K562 (cell line): ENCODE results near the gene FRAT1. TPM values are rescaled to one million over a fixed set of nuclear protein-coding genes. Genes with fewer than 3 reads are reported as not detected.

Source experiments
- ATAC-seq: fragments of 200-7000 bp; cut with Tn5 transposase; 3 replicates; pipeline ENCODE4 v1.9.1; 2020; ENCODE audit warnings: moderate library complexity
- BruUV-seq: library from RNA; stranded (reverse); fragments of 400-500 nt; replicated peaks from 2 replicates; lab custom pipeline; 2021; lab: Mats Ljungman, UMichigan
- CTCF ChIA-PET: fragments of 300-600 bp; formaldehyde crosslinking; extraction: SDS; loops from one replicate; lab custom pipeline; 2021; ENCODE audit warnings: low intra/inter-chr PET ratio; lab: Yijun Ruan, JAX
- POLR2A ChIA-PET: fragments of 300-600, 350-650 bp; sonication (Branson Sonifier 250); formaldehyde crosslinking; extraction: SDS; loops from one replicate; lab custom pipeline; 2021; ENCODE audit warnings: antibody characterized with exemption, inconsistent platforms; lab: Yijun Ruan, JAX
- DNase-seq, 4 experiments: peaks; one replicate each; pipeline versions ENCODE4 v3.0.0 to v3.0.0-alpha.2; 2011 to 2018; ENCODE audit warnings: low spot score in 3 of 4, mixed read lengths in 3 of 4; ENCODE audit errors: extremely low read depth in 1 of 4
- FAIRE-seq: peaks from 2 replicates; lab custom pipeline; 2011; peaks lifted over from hg19 to GRCh38; lab: Jason Lieb, UNC
- H2AFZ ChIP-seq: 2 replicates; pipeline ENCODE4 v1.6.0; 2011; ENCODE audit warnings: low read depth, low read length, control low read depth, inconsistent platforms
- H3K27ac ChIP-seq: fragments of 200-600 bp; 3 replicates; pipeline ENCODE4 v1.8.0; 2011; ENCODE audit warnings: low read depth, mild to moderate bottlenecking, control low read depth, inconsistent platforms, low read length, moderate library complexity, mixed read lengths; ENCODE audit errors: extremely low read depth
- H3K27me3 ChIP-seq, 2 experiments: fragments of 300-600 bp in 1 of 2; 2 replicates in 1 of 2; 3 replicates in 1 of 2; pipeline versions ENCODE4 v1.6.0 to v1.8.0; 2011; ENCODE audit warnings: inconsistent platforms in 2 of 2, low read length in 2 of 2, mild to moderate bottlenecking in 1 of 2, mixed read lengths in 1 of 2, moderate library complexity in 1 of 2; ENCODE audit not compliant: control insufficient read depth in 2 of 2, insufficient read depth in 2 of 2
- H3K36me3 ChIP-seq: fragments of 300-600 bp; 3 replicates; pipeline ENCODE4 v1.8.0; 2011; ENCODE audit warnings: mild to moderate bottlenecking, low read length, inconsistent platforms; ENCODE audit not compliant: control insufficient read depth, insufficient read depth
- H3K4me1 ChIP-seq, 2 experiments: fragments of 200-600 bp in 1 of 2; replicated peaks in 1 of 2; 2 replicates in 1 of 2; 3 replicates in 1 of 2; pipeline versions ENCODE4 v1.5.1 to v1.8.0; 2011; ENCODE audit warnings: inconsistent platforms in 2 of 2, low read length in 2 of 2, mild to moderate bottlenecking in 1 of 2, mixed read lengths in 1 of 2, moderate library complexity in 1 of 2; ENCODE audit not compliant: control insufficient read depth in 2 of 2, insufficient read depth in 2 of 2
- H3K4me2 ChIP-seq: 2 replicates; pipeline ENCODE4 v1.6.1; 2011; ENCODE audit warnings: low read length, control low read depth, inconsistent platforms, mixed read lengths; ENCODE audit not compliant: insufficient read depth
- H3K4me3 ChIP-seq: fragments of 200-600 bp; sonication (generic), shearing (Covaris generic); 2 replicates; pipeline ENCODE4 v1.5.1; 2016; ENCODE audit warnings: control low read depth, inconsistent platforms
- H3K79me2 ChIP-seq: fragments of 200-600 bp; 3 replicates; pipeline ENCODE4 v1.8.0; 2011; ENCODE audit warnings: low read length, inconsistent platforms; ENCODE audit not compliant: control insufficient read depth, insufficient read depth
- H3K9ac ChIP-seq, 2 experiments: 2 replicates each; pipeline versions ENCODE4 v1.6.0 to v1.6.1; 2011; ENCODE audit warnings: low read depth in 2 of 2, low read length in 2 of 2, control low read depth in 1 of 2, inconsistent platforms in 1 of 2, mild to moderate bottlenecking in 1 of 2, mixed read lengths in 1 of 2; ENCODE audit not compliant: insufficient read depth in 1 of 2
- H3K9me1 ChIP-seq: one replicate; pipeline ENCODE4 v1.6.0; 2011; ENCODE audit warnings: inconsistent platforms, mild to moderate bottlenecking, low read length, moderate library complexity; ENCODE audit not compliant: control insufficient read depth, insufficient read depth
- H3K9me3 ChIP-seq: replicated peaks from 2 replicates; pipeline ENCODE4 v1.5.1; 2011; ENCODE audit warnings: low read depth, low read length, inconsistent platforms; ENCODE audit not compliant: control insufficient read depth, insufficient read depth
- H4K20me1 ChIP-seq: replicated peaks from 2 replicates; pipeline ENCODE4 v1.6.1; 2011; ENCODE audit warnings: low read length, inconsistent platforms, mixed read lengths; ENCODE audit not compliant: control insufficient read depth, insufficient read depth
- EP300 ChIP-seq: IDR thresholded peaks from 2 replicates; pipeline ENCODE4 v1.6.1; 2012; ENCODE audit warnings: low read length, improper control_type of control experiment
- FOXA1 ChIP-seq: fragments of 450-650 bp; IDR thresholded peaks from 2 replicates; pipeline ENCODE4 v1.6.1; 2016; ENCODE audit warnings: mild to moderate bottlenecking, borderline replicate concordance
- PATZ1 ChIP-seq: fragments of 250-450 bp; sonication (Bioruptor Pico); IDR thresholded peaks from 2 replicates; pipeline ENCODE4 v1.5.0; 2020; ENCODE audit warnings: mild to moderate bottlenecking, borderline replicate concordance
- PCBP2 ChIP-seq: fragments of 200-400 bp; formaldehyde crosslinking; IDR thresholded peaks from 2 replicates; pipeline ENCODE4 v1.6.1; 2018; ENCODE audit warnings: low read length, low read depth, mild to moderate bottlenecking, moderate library complexity; ENCODE audit not compliant: poor library complexity, severe bottlenecking
- SMAD2 ChIP-seq: fragments of 150-350 bp; IDR thresholded peaks from 2 replicates; pipeline ENCODE4 v1.6.1; 2014; ENCODE audit warnings: low read depth, mild to moderate bottlenecking, low read length
- SMARCC2 ChIP-seq: fragments of 450-650 bp; IDR thresholded peaks from 2 replicates; pipeline ENCODE4 v1.6.1; 2017; ENCODE audit warnings: antibody characterized with exemption, moderate library complexity, mild to moderate bottlenecking, low read depth
- ZBTB12 ChIP-seq: fragments of 250-450 bp; sonication (Bioruptor Pico); IDR thresholded peaks from 2 replicates; pipeline ENCODE4 v1.4.0; 2020
- WGBS: fragments of 100-300 bp; shearing (Covaris generic); methylation state at CpG from one replicate; pipeline ENCODE4 v1.1.6; 2016; ENCODE audit warnings: low coverage, mixed read lengths; ENCODE audit not compliant: insufficient coverage; ENCODE audit errors: missing lambda C conversion rate; 5-methylcytosine and 5-hydroxymethylcytosine counted together
- in situ Hi-C: fragments of 300-500 bp; cut with MboI; formaldehyde crosslinking; loops from 4 replicates; pipeline ENCODE4 v1.15.0; 2018; ENCODE audit warnings: inconsistent platforms, mixed read lengths
- intact Hi-C: fragments of 100-400 bp; cut with micrococcal nuclease; formaldehyde crosslinking; loops from 2 replicates; pipeline ENCODE4 v1.14.2; 2022
- polyA plus RNA-seq, 8 experiments: library from polyadenylated mRNA; depleted of rRNA in 4 of 8; stranded (reverse) in 5 of 8; unstranded in 3 of 8; fragments of >200 nt; fragmentation: Nextera tagmentation in 2 of 8; fragmentation: Illumina TruSeq in 1 of 8; extraction: Ambion mirVana in 2 of 8; extraction: Trizol in 1 of 8; gene quantifications; 2 replicates each; pipeline versions ENCODE4 v1.2.1 to v1.2.3, GENCODE V29; 2011 to 2014; ENCODE audit warnings: inconsistent platforms in 1 of 8, missing spikeins in 1 of 8
- total RNA-seq, 7 experiments: library from RNA; depleted of rRNA in 6 of 7; stranded (reverse); fragments of >200 nt in 6 of 7; fragmentation: Illumina TruSeq in 2 of 7; extraction: Trizol in 2 of 7; gene quantifications; 2 replicates each; pipeline versions ENCODE4 v1.2.1 to v1.2.3, GENCODE V29; 2011 to 2021; ENCODE audit warnings: low replicate concordance in 1 of 7

Gene FRAT1
- total and polyA plus RNA-seq, 9 of the 15 experiments (the other 6 are each of a cell fraction or from before 2014, with no cell fraction given) = 0.11 to 4.6 (median 1.4) TPM

GRCh38 chr10:97356918-97357317 is 37.8 kb downstream of the FRAT1 start:
- H3K27me3 ChIP-seq = no peaks in the 10 kb centered on the region
- no peak for ATAC-seq
- H3K27ac ChIP-seq = no peak overlapping the region

More at GRCh38 chr10:97356918-97357317, 37.8 kb downstream of the FRAT1 start:
- Histone ChIP-seq H3K36me3 (peaks cover 60% of the 10 kb centered on the region; the same call in 2 of the 3 replicates), H3K9ac (no peak overlapping the region), H3K79me2 (no peaks in the 10 kb centered on the region), H3K4me3 (no peak overlapping the region), H3K9me1 (no peaks in the 10 kb centered on the region), H3K4me2 (no peak overlapping the region), H3K9me3 (no peaks in the 10 kb centered on the region), H2AFZ (no peak overlapping the region), H3K4me1 (no peaks in the 10 kb centered on the region; a peak in 1 of 5 replicates), H4K20me1 (no peaks in the 10 kb centered on the region)
- CTCF ChIA-PET = no interaction called here
- intact Hi-C loops (loop anchor here (5.0 kb wide), 1 partner anchor 285 kb away; no protein-coding TSS in a partner anchor), in situ Hi-C loops (loop anchor here (10.0 kb wide), 1 partner anchor 282 kb away; no protein-coding TSS in a partner anchor)
- POLR2A ChIA-PET = interaction anchor here (1.0 to 1.1 kb wide), 2 partner anchors 24 to 78 kb away, joined by 3 read pairs; no protein-coding TSS in a partner anchor
- DNase-seq (no peak), FAIRE-seq (no peak)
- TSS peak; percentile 72 for BruUV-seq
- TF ChIP-seq SMAD2 (no peak), PCBP2 (no peak), FOXA1 (no peak), PATZ1 (CRISPR knock-in tag) (no peak), EP300 (no peak), ZBTB12 (no peak), SMARCC2 (no peak)
- WGBS = 94% methylated on average over 3 of the region's 7 CpGs
